Suppressor macrophage treated with lipopolysaccharide for 1 hour (primary cell): ENCODE results near the gene DFFB.
A peak's percentile ranks its signal among the peaks of the same experiment; 100 is the strongest.
"Not testable (repeated sequence)": the region's sequence is repeated elsewhere in the genome, so short reads cannot be mapped to it uniquely, and the experiment has no call there.

Experiments used
- DNase-seq, 3 donors: peaks; one replicate each; pipeline ENCODE4 v3.0.0-alpha.2; 2020 to 2022

DFFB gene

GRCh38 chr1:3856923-3857790 is at the start of gene DFFB, which contains the start of gene CEP104:
DFFB (plus strand) TSS chr1:3857476; CDS start chr1:3857604, 128 bp downstream.
CEP104 (minus strand) TSS chr1:3857211; CDS start chr1:3852407, 4,804 bp downstream.
- DNase-seq, result peak; percentile 85 to 94 (median 90)

DNA sequence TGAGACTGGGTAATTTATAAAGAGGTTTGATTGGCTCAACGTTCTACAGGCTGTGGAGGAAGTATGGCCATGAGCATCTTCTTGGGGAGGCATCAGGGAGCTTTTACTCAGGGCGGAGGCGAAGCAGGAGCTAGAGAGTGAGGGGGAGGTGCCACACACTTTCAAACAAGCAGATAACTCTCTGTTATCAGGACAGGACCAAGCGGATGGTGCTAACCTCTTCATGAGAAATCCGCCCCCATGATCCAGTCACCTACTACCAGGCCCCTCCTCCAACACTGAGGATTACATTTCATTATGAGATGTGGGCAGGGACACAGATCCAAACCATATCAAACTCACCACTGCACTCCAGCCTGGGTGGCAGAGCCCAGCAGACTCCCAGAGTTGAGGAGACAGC is 49.5 kb upstream of the DFFB start:
- no peak for DNase-seq

DNA sequence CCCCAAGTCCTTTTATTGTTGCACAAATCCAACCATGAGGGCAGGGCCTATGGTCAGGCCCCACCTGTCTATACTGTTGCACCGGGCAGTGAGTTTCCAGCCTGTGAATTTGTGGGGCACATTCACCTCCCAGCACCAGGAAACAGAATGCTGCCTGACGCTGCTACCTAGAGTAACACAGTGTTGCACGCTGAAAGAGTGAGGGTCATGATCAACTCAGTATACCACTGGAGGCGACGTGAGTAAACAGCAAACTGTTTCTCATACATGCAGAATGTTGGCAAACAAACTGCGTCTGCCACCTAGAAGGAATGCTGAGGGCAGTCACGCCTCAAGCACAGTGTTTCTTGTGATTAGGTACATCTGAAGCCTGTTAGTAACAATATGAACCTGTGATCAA is 47.6 kb upstream of the DFFB start:
- DNase-seq, result no peak

- not testable (repeated sequence) for DNase-seq
Observed at GRCh38 chr1:3810149-3810761, 47.0 kb upstream of the DFFB start.

- no peak for DNase-seq
Observed at GRCh38 chr1:3811595-3811911, 45.7 kb upstream of the DFFB start.

- no peak for DNase-seq
Observed at GRCh38 chr1:3814065-3814464, 43.2 kb upstream of the DFFB start.

- DNase-seq, result no peak
Observed at GRCh38 chr1:3814771-3815561, 42.3 kb upstream of the DFFB start.

- DNase-seq, result no peak
Observed at GRCh38 chr1:3816331-3817137, 40.7 kb upstream of the DFFB start.

GRCh38 chr1:3817138-3817740 is 40.0 kb upstream of the DFFB start:
- no peak for DNase-seq

DNA sequence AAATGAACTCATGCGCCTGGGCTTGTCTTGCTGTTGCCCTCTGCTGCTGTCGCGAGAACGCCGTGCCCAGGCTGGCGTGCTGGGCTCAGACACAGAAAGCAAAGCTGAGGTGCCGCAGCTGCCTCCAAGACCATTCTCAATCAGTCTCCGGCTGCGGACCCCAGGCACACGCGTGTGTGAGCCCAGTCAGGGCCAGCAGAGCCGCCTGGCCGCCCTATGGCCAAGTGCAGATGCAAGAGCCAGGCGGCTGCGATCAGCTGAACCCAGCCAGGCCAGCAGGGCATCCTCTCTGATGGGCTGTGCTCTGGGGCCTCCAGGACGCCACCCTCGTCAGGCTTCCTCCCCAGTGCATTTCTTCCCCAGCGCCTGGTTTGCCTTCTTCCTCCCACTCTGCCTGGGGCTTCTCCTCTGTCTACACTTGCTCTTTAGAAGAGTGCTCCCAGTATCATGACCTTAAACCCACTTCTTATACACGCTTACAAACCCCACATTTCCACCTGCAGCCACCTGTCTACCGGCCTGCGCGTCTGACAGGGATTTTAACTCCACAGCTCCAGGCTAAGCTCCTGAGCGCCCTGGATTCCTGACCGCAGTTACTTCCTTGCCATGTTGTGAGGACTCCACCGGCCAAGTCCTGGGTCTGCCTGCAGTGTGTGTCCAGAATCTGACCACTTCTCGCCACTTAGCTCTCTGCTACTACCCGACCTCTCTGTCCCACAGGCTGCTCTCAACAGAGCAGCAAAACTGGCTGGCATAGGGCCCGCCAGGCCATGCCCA is 39.3 kb upstream of the DFFB start:
- DNase-seq, result no peak

- no peak for DNase-seq
Observed at GRCh38 chr1:3819771-3820200, 37.5 kb upstream of the DFFB start.

GRCh38 chr1:3820316-3820715 is 37.0 kb upstream of the DFFB start:
- DNase-seq, result no peak

DNA sequence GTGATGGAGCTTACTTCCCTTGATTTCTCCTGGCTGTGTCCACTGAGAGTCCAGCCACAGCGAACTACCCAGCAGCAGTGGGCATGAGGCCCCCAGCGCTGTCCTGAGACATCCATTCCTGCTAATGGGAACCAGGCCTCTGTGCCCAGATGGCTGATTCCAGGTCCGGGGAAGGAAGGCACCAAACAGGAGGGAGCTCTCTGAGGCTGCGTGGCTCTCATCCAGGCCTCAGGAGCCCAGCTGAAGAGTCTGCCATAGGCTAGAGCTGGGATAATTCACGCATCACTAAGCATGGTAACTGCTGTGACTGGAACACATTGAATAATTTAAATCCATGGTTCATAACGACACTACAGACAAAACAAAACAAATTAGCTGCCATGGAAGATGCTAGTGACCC is 36.3 kb upstream of the DFFB start:
- DNase-seq, result no peak

DNA sequence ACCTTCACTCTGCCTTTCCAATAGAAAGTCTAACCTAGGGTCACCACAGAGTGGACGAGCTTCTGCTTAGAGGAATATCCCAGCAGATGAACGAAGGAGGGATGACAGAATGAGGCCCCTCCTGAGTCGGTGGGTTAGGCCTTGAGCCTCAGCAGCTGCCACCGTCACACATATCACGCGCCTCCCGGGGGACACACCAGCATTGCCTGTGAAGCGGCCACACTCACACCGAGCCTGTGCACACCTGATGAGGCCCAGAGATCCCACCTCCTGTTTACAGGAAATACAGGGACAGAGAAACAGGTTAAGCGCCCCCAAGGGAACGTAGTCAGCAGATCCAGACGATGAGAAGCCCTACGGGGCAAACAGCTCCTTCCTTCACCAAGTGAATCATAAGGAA is 35.8 kb upstream of the DFFB start:
- DNase-seq, result no peak

- DNase-seq, result no peak
Observed at GRCh38 chr1:3821908-3822307, 35.4 kb upstream of the DFFB start.

DNA sequence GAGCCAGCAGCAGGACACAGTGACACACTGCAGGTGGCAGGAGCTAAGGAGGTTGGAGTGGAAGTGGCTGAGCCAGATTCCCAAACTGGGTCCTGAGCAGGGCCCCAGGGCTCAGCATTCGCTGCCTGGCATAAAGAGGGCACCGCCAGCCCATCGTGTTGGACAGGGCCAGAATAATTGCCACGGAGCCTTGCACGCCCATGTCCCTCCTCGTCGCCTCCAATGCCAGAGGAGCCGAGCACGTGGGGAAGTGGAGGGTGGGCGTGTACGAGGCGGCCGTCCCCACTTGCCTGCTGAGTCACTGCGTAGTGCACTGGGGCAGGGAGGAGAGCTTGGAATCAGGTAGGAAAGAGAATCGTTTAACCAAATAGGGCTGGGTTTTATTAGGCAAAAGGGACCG is 34.9 kb upstream of the DFFB start:
- DNase-seq, result no peak

- DNase-seq, result no peak
Observed at GRCh38 chr1:3824650-3825049, 32.6 kb upstream of the DFFB start.

DNA sequence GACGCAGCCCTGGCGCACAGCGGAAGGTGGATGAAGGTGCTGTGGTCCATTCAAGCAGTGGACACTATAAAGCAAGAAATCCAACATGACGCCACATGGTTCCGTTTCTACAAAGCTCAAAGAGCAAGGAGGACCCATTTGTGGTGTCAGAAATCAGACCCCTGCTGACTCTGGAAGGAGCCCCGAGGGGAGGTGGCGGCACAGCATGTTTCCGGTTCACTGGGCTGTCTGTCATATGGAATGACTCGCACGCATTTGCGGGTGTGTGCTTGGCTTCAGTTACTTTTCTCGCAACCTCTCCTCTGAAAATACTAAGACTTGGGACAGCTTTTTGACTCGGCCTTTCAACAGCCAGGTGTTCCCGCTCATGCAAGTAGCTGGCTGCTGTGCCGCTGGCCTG is 31.9 kb upstream of the DFFB start:
- DNase-seq, result no peak

DNA sequence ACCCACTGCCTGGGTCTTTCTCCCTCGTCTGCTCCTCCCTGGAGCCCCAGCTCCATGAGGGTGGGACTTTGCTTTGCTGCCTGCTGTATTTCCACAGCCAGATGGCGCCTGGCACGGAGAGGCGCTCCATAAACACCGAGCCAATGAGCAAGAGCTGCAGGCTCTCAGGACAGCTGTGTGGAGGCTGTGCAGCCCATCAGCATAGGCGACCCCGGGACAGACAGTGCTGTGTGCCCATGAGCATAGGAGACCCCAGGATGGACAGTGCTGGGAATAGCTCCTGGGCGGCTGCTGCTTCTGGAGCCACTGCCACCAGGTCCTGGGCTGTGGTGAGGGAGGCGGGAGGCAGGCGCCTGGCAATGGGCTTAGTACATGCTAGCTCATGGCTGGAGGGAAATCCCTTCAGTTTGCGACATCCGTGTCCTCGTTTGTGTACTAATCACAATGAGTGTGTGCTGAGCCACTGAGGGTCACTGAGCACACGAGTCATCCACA is 29.4 kb upstream of the DFFB start:
- DNase-seq, result no peak

- no peak for DNase-seq
Observed at GRCh38 chr1:3828391-3828790, 28.9 kb upstream of the DFFB start.

- no peak for DNase-seq
Observed at GRCh38 chr1:3831689-3832088, 25.6 kb upstream of the DFFB start.
